Activated naive CD4-positive, alpha-beta T cell treated with anti-CD3 and anti-CD28 coated beads, Interleukin-2, amount 50 U/mL, for 24 hours (primary cell): Measurements from ENCODE around the gene AP2S1.
"Not testable (repeated sequence)": the region's sequence is repeated elsewhere in the genome, so short reads cannot be mapped to it uniquely, and the experiment has no call there.

Experiments
- H3K27ac Mint-ChIP-seq: one replicate; pipeline ENCODE4 v1.8.0; 2021; ENCODE audit warnings: mild to moderate bottlenecking, mixed read lengths
- H3K27me3 Mint-ChIP-seq: one replicate; pipeline ENCODE4 v1.8.0; 2021; ENCODE audit warnings: mixed read lengths
- H3K36me3 Mint-ChIP-seq: one replicate; pipeline ENCODE4 v1.8.0; 2021; ENCODE audit warnings: mixed read lengths
- H3K4me1 Mint-ChIP-seq: one replicate; pipeline ENCODE4 v1.8.0; 2021; ENCODE audit warnings: mixed read lengths
- H3K4me3 Mint-ChIP-seq: one replicate; pipeline ENCODE4 v1.8.0; 2021; ENCODE audit warnings: mild to moderate bottlenecking, mixed read lengths
- H3K9me3 Mint-ChIP-seq: one replicate; pipeline ENCODE4 v1.8.0; 2021; ENCODE audit warnings: mixed read lengths

AP2S1 gene

GRCh38 chr19:46834984-46835383, 15.7 kb downstream of the AP2S1 start:
- no peaks in the 10 kb centered on the region for H3K27me3 Mint-ChIP-seq
- no peak overlapping the region for H3K4me3 Mint-ChIP-seq
- H3K27ac Mint-ChIP-seq = no peak overlapping the region
- H3K4me1 Mint-ChIP-seq = no peaks in the 10 kb centered on the region
- no peaks in the 10 kb centered on the region for H3K9me3 Mint-ChIP-seq
- peaks cover 2% of the 10 kb centered on the region for H3K36me3 Mint-ChIP-seq

- H3K27me3 Mint-ChIP-seq = no peaks in the 10 kb centered on the region
- no peaks in the 10 kb centered on the region for H3K9me3 Mint-ChIP-seq
- H3K36me3 Mint-ChIP-seq = peaks cover 2% of the 10 kb centered on the region
- no peak overlapping the region for H3K4me3 Mint-ChIP-seq
- peaks cover 2% of the 10 kb centered on the region for H3K4me1 Mint-ChIP-seq
- H3K27ac Mint-ChIP-seq = no peak overlapping the region
Measured at GRCh38 chr19:46834121-46834520, 16.5 kb downstream of the AP2S1 start.

- Mint-ChIP-seq H3K27ac (no peak overlapping the region), H3K27me3 (no peaks in the 10 kb centered on the region), H3K4me3 (no peak overlapping the region), H3K9me3 (no peaks in the 10 kb centered on the region), H3K4me1 (peaks cover 4% of the 10 kb centered on the region), H3K36me3 (no peaks in the 10 kb centered on the region)
Measured at GRCh38 chr19:46830864-46831263, 19.8 kb downstream of the AP2S1 start.

- no peaks in the 10 kb centered on the region for H3K27me3 Mint-ChIP-seq
- H3K4me3 Mint-ChIP-seq = no peak overlapping the region
- H3K9me3 Mint-ChIP-seq = no peaks in the 10 kb centered on the region
- H3K4me1 Mint-ChIP-seq = peaks cover 4% of the 10 kb centered on the region
- H3K27ac Mint-ChIP-seq = no peak overlapping the region
- no peaks in the 10 kb centered on the region for H3K36me3 Mint-ChIP-seq
Measured at GRCh38 chr19:46828484-46828883, 22.2 kb downstream of the AP2S1 start.

- peaks cover 18% of the 10 kb centered on the region for H3K4me1 Mint-ChIP-seq
- no peak overlapping the region for H3K27ac Mint-ChIP-seq
- no peaks in the 10 kb centered on the region for H3K9me3 Mint-ChIP-seq
- no peaks in the 10 kb centered on the region for H3K36me3 Mint-ChIP-seq
- no peak overlapping the region for H3K4me3 Mint-ChIP-seq
- no peaks in the 10 kb centered on the region for H3K27me3 Mint-ChIP-seq
Measured at GRCh38 chr19:46825731-46826055, 25.0 kb downstream of the AP2S1 start.

GRCh38 chr19:46824890-46825730, 25.5 kb downstream of the AP2S1 start:
- Mint-ChIP-seq H3K4me1 (peaks cover 24% of the 10 kb centered on the region), H3K4me3 (no peak overlapping the region), H3K27ac (peak overlapping the region; percentile 88), H3K36me3 (no peaks in the 10 kb centered on the region), H3K27me3 (no peaks in the 10 kb centered on the region), H3K9me3 (no peaks in the 10 kb centered on the region)

- Mint-ChIP-seq H3K27me3 (no peaks in the 10 kb centered on the region), H3K4me3 (no peak overlapping the region), H3K4me1 (peaks cover 30% of the 10 kb centered on the region), H3K27ac (no peak overlapping the region), H3K9me3 (no peaks in the 10 kb centered on the region), H3K36me3 (no peaks in the 10 kb centered on the region)
Measured at GRCh38 chr19:46823049-46823448, 27.6 kb downstream of the AP2S1 start.

GRCh38 chr19:46822410-46822787, 28.2 kb downstream of the AP2S1 start:
- Mint-ChIP-seq H3K4me1 (peaks cover 30% of the 10 kb centered on the region), H3K4me3 (peak overlapping the region; percentile 15), H3K27ac (peak overlapping the region; percentile 87)
- H3K27me3 Mint-ChIP-seq, H3K9me3 Mint-ChIP-seq, H3K36me3 Mint-ChIP-seq: not testable (repeated sequence)

- peak overlapping the region; percentile 87 for H3K27ac Mint-ChIP-seq
- no peaks in the 10 kb centered on the region for H3K27me3 Mint-ChIP-seq
- H3K9me3 Mint-ChIP-seq = no peaks in the 10 kb centered on the region
- H3K4me3 Mint-ChIP-seq = peak overlapping the region; percentile 15
- H3K36me3 Mint-ChIP-seq = no peaks in the 10 kb centered on the region
- peaks cover 30% of the 10 kb centered on the region for H3K4me1 Mint-ChIP-seq
Measured at GRCh38 chr19:46821512-46822409, 28.9 kb downstream of the AP2S1 start.

- H3K4me1 Mint-ChIP-seq = peaks cover 30% of the 10 kb centered on the region
- H3K4me3 Mint-ChIP-seq = no peak overlapping the region
- H3K27ac Mint-ChIP-seq = no peak overlapping the region
- no peaks in the 10 kb centered on the region for H3K36me3 Mint-ChIP-seq
- no peaks in the 10 kb centered on the region for H3K9me3 Mint-ChIP-seq
- no peaks in the 10 kb centered on the region for H3K27me3 Mint-ChIP-seq
Measured at GRCh38 chr19:46818812-46819211, 31.8 kb downstream of the AP2S1 start.

- H3K4me3 Mint-ChIP-seq = no peak overlapping the region
- H3K27me3 Mint-ChIP-seq = no peaks in the 10 kb centered on the region
- H3K4me1 Mint-ChIP-seq = peaks cover 19% of the 10 kb centered on the region
- H3K27ac Mint-ChIP-seq = peak overlapping the region; percentile 59
- H3K9me3 Mint-ChIP-seq = no peaks in the 10 kb centered on the region
- H3K36me3 Mint-ChIP-seq = no peaks in the 10 kb centered on the region
Measured at GRCh38 chr19:46815833-46816627, 34.6 kb downstream of the AP2S1 start.

GRCh38 chr19:46813839-46814358, 36.7 kb downstream of the AP2S1 start:
- no peaks in the 10 kb centered on the region for H3K9me3 Mint-ChIP-seq
- H3K4me1 Mint-ChIP-seq = no peaks in the 10 kb centered on the region
- H3K36me3 Mint-ChIP-seq = no peaks in the 10 kb centered on the region
- no peak overlapping the region for H3K4me3 Mint-ChIP-seq
- no peak overlapping the region for H3K27ac Mint-ChIP-seq
- no peaks in the 10 kb centered on the region for H3K27me3 Mint-ChIP-seq

- H3K27ac Mint-ChIP-seq = no peak overlapping the region
- H3K36me3 Mint-ChIP-seq = no peaks in the 10 kb centered on the region
- H3K9me3 Mint-ChIP-seq = no peaks in the 10 kb centered on the region
- no peaks in the 10 kb centered on the region for H3K27me3 Mint-ChIP-seq
- H3K4me3 Mint-ChIP-seq = no peak overlapping the region
- H3K4me1 Mint-ChIP-seq = no peaks in the 10 kb centered on the region
Measured at GRCh38 chr19:46812977-46813838, 37.4 kb downstream of the AP2S1 start.

GRCh38 chr19:46809534-46810272, 40.9 kb downstream of the AP2S1 start:
- H3K4me1 Mint-ChIP-seq = no peaks in the 10 kb centered on the region
- no peaks in the 10 kb centered on the region for H3K27me3 Mint-ChIP-seq
- no peaks in the 10 kb centered on the region for H3K9me3 Mint-ChIP-seq
- H3K36me3 Mint-ChIP-seq = no peaks in the 10 kb centered on the region
- H3K4me3 Mint-ChIP-seq = no peak overlapping the region
- H3K27ac Mint-ChIP-seq = no peak overlapping the region
